Articular chondrocyte of knee joint (primary cell): ENCODE measurements around the gene MCEMP1. TPM values are rescaled to one million over a fixed set of nuclear protein-coding genes. Genes with fewer than 3 reads are reported as not detected.

Source experiments
- total RNA-seq: library from RNA; depleted of rRNA; stranded (reverse); fragments of >200 nt; gene quantifications from 2 replicates; pipeline ENCODE4 v1.2.3, GENCODE V29; 2012

Gene MCEMP1, protein sequence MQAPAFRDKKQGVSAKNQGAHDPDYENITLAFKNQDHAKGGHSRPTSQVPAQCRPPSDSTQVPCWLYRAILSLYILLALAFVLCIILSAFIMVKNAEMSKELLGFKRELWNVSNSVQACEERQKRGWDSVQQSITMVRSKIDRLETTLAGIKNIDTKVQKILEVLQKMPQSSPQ
- total RNA-seq = not detected in 2 replicates

DNA sequence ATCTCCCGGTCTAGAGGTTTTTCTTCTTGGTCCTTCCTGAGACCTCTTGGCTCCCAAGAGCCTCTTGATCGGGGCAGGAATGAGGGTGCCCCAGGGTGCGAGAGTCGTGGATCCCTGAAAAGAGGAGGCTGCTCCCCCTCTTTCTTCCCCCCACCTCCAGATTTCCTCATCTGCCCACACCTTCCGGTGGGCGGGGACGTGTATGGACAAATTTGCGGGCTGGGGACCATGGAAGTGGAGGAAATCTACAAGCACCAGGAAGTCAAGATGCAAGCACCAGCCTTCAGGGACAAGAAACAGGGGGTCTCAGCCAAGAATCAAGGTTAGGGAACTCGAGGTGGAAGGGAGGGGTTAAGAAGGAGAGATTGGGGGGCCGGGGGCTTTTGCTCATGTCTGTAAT lies at the start of gene MCEMP1:
TSS of gene MCEMP1 (plus strand) at position 237 of the 400 bp plus-strand sequence. CDS start at position 268, 31 bp downstream.

DNA sequence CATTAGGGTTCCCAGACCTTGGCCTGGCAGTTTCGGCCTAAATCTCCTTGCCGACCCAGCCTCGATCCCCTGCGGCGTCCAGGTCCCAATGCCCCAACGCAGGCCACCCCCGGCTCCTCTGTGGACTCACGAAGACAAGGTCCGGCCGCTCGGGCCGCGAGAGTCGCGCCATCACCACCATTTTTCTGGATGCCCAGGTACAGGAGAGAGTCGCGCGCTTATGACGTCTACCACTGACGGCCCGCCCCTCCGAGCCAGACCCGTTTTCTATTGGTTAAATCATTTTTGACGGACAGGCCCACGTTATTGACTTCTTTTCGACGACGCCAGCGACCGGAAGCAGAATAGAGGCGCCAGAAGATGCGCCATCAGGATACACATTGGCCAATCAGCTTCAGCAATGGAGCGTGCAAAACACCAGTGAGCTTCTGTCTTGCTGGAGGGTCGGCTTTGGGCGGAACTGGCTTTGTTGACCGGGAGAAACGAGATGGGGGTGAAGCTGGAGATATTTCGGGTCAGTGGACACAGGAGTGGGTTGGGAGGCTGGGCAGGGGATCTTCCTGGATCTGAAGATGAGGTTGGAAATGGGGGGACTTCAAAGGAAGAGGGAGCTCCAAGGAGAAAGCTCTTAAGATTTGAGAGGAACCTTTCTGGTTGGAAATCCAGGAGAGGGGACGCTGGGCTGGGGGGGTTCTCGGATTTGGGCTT lies 47.4 kb upstream of the MCEMP1 start, which contains the start of the genes PET100 and XAB2:
TSS of gene PET100 (plus strand) at position 447 of the 708 bp plus-strand sequence. CDS start at position 488, 41 bp downstream.
TSS of gene XAB2 (minus strand) at position 199 of the 708 bp plus-strand sequence. CDS start at position 181, 18 bp downstream.

DNA sequence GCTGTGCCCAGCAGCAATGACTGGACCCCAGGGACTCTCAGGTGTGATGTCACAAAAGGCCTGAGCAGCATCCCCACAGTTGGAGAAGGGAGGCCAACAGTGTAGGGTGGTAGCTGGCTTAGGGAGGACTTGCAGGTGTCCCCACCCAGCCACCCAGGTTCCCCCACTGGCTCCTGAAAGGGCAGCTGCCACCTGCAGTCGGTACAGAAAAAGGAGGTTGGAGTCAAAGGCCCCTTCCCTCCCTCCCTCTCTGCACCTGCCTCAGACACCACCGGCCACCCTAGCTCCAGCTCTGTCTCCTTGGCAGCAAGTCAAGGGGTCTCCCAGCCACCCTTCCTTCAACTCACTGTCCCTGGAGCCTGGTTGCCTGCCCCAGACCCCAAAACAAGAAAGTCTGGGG lies 43.2 kb upstream of the MCEMP1 start, which contains the start of gene PCP2:
TSS of gene PCP2 (minus strand) at position 22 of the 400 bp plus-strand sequence. CDS start 262 bp downstream, outside the sequence.

DNA sequence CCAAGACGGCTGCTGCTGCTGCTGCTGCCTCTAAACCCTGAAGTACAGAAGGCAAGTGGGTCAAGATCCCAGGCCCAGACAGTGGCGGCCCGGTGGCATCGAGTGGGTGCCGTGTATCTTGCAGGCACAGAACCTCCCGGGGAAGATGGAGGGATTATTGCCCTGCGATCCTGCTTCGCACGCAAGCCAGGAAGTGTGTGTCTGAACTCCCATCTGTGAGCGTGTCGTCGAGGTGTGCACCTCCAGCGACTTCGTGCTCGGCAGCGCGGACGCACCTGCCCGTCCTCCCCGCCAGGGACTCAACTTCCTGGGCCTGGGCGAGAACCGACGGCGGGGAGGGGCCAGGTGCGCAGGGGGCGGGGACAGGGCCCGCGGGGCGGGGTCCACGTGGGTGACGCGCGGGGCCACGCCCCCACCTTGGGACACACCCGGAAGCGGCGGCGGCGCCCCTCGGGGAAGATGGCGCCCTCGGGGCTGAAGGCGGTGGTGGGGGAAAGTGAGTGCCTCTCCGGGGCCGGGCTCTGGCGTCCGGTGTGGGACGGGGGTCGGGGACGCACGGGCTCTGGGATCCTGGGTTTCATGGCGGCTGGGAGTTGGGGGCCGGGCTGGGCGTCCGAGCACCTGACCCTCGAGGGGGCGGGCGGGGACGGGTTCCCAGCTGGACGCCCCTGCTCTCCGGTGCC lies 40.1 kb upstream of the MCEMP1 start, which contains the start of gene STXBP2:
TSS of gene STXBP2 (plus strand) at position 420 of the 683 bp plus-strand sequence. CDS start at position 460, 40 bp downstream.

DNA sequence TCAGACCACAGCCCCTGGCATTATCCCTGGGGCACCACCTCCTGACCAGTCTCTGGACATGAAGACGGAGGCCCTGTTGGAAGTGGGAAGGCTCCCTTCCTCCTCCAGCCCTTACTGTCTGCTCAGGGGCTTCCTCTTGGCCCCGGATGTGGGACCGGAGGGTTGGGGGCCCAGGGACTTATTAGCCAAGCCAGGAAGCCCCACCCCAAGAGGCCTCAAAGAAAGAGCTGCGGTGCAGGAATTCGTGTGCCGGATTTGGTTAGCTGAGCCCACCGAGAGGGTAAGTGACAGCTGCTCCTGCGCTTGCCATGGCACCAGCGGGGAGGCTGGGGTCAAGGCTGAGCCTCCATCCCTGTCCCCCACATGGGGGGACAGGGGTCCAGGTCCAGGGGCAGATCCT lies 8.0 kb upstream of the MCEMP1 start, which contains the start of gene RETN:
TSS of gene RETN (plus strand) at position 208 of the 400 bp plus-strand sequence. CDS start 278 bp downstream, outside the sequence.

DNA sequence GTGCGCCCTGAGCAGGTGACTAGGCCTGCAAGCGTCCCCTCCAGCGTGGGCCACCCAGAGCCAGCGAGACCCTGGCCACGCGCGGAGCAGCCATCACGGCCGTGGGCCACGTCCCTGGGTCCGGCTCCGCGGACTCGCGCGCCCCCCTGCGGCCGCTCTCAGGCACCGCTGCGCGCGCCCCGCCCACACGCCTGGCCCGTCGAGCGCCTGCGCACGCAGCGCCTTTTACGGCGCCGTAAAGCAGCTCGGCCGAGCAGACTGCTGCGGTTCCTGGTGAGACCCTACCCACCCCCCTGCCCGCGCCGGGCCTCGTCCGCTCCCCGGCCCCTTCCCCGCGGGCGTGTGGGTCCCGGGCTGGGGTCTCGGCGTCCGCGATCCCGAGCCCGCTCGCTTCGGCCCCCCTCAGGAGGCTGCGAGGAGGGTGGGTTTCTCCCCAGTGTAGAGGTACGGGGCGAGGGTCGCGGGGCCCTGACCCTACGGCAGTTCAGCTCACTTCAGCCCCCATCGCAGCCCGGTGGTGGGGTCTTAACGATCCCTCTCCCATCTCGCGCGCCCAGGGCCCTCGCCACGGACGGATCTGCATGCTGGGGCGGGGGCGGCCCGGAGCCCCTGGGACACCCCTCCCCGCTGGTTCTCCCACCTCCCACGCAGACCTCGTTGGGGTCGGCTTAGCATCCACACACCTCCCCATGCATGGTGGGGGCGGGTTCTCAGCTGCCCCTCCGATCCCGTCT lies 3.9 kb downstream of the MCEMP1 start, which contains the start of gene TRAPPC5:
TSS of gene TRAPPC5 (plus strand) at position 228 of the 734 bp plus-strand sequence. CDS start 1,421 bp downstream, outside the sequence.

DNA sequence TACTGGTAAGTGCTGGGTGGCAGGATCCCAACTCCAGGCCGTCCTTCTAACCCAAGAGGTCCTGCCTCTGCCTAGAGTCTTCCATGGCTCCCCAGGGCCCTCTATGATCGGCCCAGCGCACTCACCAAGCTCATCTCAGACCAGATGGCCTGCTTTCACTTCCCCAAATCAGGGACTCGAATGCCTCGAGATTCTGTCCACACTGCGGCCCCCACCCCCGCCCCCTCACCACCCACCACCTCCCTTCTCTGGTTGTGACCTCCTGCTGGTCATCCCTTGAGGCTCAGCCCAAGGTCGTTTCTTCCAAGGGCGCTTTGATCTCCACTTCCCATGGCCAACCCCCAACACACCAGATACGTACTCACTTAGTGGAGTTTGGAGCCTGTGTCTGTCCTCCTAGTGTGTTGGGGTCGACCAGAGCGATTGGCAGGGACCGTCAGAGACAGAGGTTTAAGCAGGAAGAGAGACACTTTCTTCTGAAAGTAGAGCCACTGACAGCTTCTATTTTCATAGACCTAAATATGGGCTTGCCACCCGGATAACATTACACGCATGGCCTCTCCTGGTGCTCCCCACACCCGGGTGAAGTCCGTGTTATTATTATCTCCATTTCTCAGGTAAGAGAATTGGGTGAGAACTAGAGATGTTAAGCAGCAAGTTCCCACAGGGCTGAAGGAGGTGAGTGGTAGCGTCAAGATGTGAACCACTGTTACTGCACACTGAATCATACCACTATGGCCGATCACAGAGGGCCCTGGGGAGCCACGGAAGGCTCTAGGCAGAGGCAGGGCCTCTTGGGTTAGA lies 25.0 kb downstream of the MCEMP1 start, which contains the start of gene FCER2:
TSS of gene FCER2 (minus strand) at position 478 of the 804 bp plus-strand sequence. CDS start 2,371 bp downstream, outside the sequence.

Other genes with a start within 250 kb of the MCEMP1 start
- 1.7 and 2.9 TPM in 2 replicates for gene PEX11G, start 188.1 kb upstream of the MCEMP1 start, total RNA-seq
- 18.5 and 22.7 TPM in 2 replicates for gene ZNF358, start 161.0 kb upstream of the MCEMP1 start, total RNA-seq
- gene MCOLN1, start 154.5 kb upstream of the MCEMP1 start, total RNA-seq = 5.7 and 8.4 TPM in 2 replicates
- 57.8 and 64.2 TPM in 2 replicates for gene PNPLA6, start 141.4 kb upstream of the MCEMP1 start, total RNA-seq
- gene CAMSAP3, start 81.2 kb upstream of the MCEMP1 start, total RNA-seq = not detected in 2 replicates
- 26.4 and 28.4 TPM in 2 replicates for gene XAB2, start 47.5 kb upstream of the MCEMP1 start, total RNA-seq
- gene PET100, start 47.3 kb upstream of the MCEMP1 start, total RNA-seq = 6.4 and 11.1 TPM in 2 replicates
- not detected in 2 replicates for gene PCP2, start 43.4 kb upstream of the MCEMP1 start, total RNA-seq
- gene STXBP2, start 40.0 kb upstream of the MCEMP1 start, total RNA-seq = 0.76 and 1.7 TPM in 2 replicates
- not detected in 2 replicates for gene RETN, start 8.0 kb upstream of the MCEMP1 start, total RNA-seq
- gene TRAPPC5, start 3.7 kb downstream of the MCEMP1 start, total RNA-seq = 40.4 and 41.4 TPM in 2 replicates
- not detected in 2 replicates for gene FCER2, start 25.0 kb downstream of the MCEMP1 start, total RNA-seq
- not detected in 2 replicates for gene CLEC4G, start 55.0 kb downstream of the MCEMP1 start, total RNA-seq
- not detected in 2 replicates for gene CD209, start 70.4 kb downstream of the MCEMP1 start, total RNA-seq
- gene CLEC4M, start 86.2 kb downstream of the MCEMP1 start, total RNA-seq = not detected in 2 replicates
- gene EVI5L, start 153.1 kb downstream of the MCEMP1 start, total RNA-seq = 14.4 and 14.5 TPM in 2 replicates
- not detected in 2 replicates for gene PRR36, start 197.3 kb downstream of the MCEMP1 start, total RNA-seq
- 6.1 and 7.8 TPM in 2 replicates for gene LRRC8E, start 211.4 kb downstream of the MCEMP1 start, total RNA-seq
- 9.5 and 9.7 TPM in 2 replicates for gene MAP2K7, start 226.8 kb downstream of the MCEMP1 start, total RNA-seq
- 0.26 and 0.76 TPM in 2 replicates for gene TGFBR3L, start 237.7 kb downstream of the MCEMP1 start, total RNA-seq
- 23.7 and 25.9 TPM in 2 replicates for gene SNAPC2, start 243.2 kb downstream of the MCEMP1 start, total RNA-seq
- gene CTXN1, start 249.0 kb downstream of the MCEMP1 start, total RNA-seq = 1.1 and 1.3 TPM in 2 replicates